SK-MEL-5 (cell line): ENCODE results near the gene PPIC. TPM values are rescaled to one million over a fixed set of nuclear protein-coding genes. Genes with fewer than 3 reads are reported as not detected.
"Not testable (repeated sequence)": the region's sequence is repeated elsewhere in the genome, so short reads cannot be mapped to it uniquely, and the experiment has no call there.

Experiments
- DNase-seq: peaks from one replicate; pipeline ENCODE4 v3.0.0-alpha.2; 2016; ENCODE audit warnings: low read depth, low spot score
- in situ Hi-C: cut with HindIII; loops from 2 replicates; pipeline ENCODE4 v1.10.0; 2016; ENCODE audit warnings: low sequenced_read_pairs, high pct_unique_total_duplicates, low pct_unique_long_range_greater_than_20kb
- small RNA-seq, 2 experiments: library from RNA; depleted of rRNA; stranded (forward); fragments of <200 nt; gene quantifications; one replicate each; pipeline ENCODE3, GENCODE V24; 2014
- total RNA-seq: library from RNA; depleted of rRNA; stranded (reverse); fragments of >200 nt; shearing (Covaris generic); gene quantifications from 2 replicates; pipeline ENCODE4 v1.2.3, GENCODE V29; 2014; rRNA removed

Gene PPIC
- total RNA-seq, 1 experiment from 2014 or later: 20.1 TPM

DNA sequence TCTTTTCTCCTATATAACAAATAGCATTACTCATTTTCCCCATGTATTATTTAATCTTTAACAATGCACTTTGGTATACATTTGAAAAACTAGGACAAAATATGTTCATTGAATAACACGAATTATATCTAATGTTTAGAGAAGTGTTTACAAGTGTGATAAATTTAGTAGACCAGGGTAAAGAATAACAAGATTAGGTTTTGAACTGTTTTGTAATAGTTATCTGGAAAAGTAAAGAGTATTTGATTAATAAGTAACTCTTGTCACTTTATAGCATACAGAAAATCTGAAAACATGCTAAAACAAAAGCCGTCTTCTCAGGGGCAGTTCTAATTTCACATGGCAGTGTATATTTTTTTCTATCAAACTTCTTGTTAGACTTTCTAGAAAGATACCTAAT is 58.5 kb downstream of the PPIC start:
- in situ Hi-C loops: no loop called here
- no peak for DNase-seq

DNA sequence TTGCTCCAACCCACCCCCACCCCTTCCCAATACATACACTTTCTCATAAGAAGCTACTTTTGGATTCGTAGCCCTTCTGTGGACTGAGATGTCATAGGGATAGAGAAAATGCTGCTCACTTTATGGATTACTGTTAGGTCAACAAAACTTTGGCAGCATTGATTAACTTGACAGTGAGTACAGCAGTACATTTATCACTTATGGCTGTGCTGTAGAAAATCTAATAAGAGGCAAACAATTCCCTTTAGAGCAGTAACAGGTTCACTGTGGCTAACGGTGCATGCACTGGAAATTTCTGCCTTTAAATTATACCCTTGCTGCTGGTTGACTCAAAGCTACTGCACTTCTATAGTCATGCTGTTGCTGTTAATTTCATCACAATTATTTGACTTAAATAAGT is 59.2 kb downstream of the PPIC start:
- DNase-seq: no peak
- in situ Hi-C loops: no loop called here

DNA sequence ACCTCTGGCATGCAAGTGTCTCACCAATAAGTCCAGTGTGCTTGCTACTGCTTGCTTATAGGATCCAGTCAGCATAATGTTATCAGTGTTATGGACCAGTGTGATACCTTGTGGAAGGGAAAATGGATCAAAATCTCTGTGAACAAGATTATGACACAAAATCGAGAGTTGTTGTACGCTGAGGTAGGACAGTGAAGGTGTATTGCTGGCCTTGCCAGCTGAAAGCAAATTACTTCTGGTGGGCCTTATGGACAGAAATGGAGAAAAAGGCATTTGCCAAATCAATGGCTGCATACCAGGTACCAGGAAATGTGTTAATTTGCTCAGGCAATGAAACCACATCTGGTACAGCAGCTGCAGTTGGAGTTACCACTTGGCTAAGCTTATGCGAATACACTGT is 62.3 kb downstream of the PPIC start:
- DNase-seq, in situ Hi-C loops: not testable (repeated sequence)

DNA sequence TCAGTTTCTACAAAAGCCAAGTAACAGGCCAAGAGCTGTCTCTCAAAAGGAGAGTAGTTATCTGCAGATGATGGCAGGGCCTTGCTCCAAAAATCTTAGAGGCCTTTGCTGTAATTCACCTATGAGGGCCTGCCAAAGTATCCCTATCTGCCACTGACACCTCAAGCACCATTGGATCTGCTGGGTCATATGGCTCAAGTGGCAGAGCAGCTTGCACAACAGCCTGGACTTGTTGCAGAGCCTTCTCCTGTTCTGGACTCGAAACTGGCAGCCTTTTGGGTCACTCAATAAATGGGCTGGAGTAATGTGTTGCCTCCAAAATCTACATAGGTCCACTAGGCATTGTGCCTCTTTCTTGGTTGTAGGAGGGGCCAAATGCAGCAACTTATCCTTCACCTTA is 62.8 kb downstream of the PPIC start:
- DNase-seq, in situ Hi-C loops: not testable (repeated sequence)

Small RNA genes lying within 50 kb of the gene (small RNA-seq; reads per million reads assigned to genes)
- gene RN7SL689P (0 to 0.14 reads per million in 2 experiments), gene RN7SL711P (0 to 0.14 reads per million in 2 experiments)

Other genes starting within 250 kb of the PPIC start
- 12.9 and 18.8 TPM in 2 replicates for gene SNX24, start 191.1 kb downstream of the PPIC start, total RNA-seq
- gene PRDM6, start 52.5 kb upstream of the PPIC start, total RNA-seq: 0.03 TPM in 1 of 2 replicates, not detected in the other